Measurements from ENCODE around the gene SIDT1.

DNA sequence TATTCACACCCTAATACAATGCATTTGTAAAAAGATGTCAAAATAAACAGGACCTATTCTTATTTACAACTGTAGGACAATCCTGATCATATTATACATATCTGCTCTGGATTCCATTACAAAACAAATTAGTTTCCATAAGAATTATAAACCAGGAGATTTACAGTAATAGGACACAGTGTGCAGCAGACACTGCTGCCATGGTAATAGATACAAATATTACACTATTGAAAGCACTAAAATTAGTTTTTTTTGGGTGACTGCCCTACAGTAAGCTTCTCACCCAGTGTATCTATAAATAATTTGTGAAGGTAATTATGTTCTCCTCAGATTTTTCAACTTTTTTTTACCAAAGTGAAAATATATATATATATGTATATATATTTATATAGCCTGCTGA, 116.2 kb downstream of the SIDT1 start:
- TF ChIP-seq CTCF (IDR thresholded peaks at IDR 0.05) (no peak), REST (IDR thresholded peaks at IDR 0.05; ENCODE audit: insufficient read depth in 1 of 2, low read depth in 2 of 2, low read length in 1 of 2) (no peak), SIN3A (IDR thresholded peaks at IDR 0.05; ENCODE audit: borderline replicate concordance, insufficient read depth, low read depth, low read length) (no peak)
